ENCODE measurements around the gene FRAS1.

- TF ChIP-seq POLR2A (IDR thresholded peaks at IDR 0.05) (no peak), CTCF (IDR thresholded peaks at IDR 0.05) (no peak)
These were observed 421.4 kb downstream of the FRAS1 start for GRCh38 chr4:78478523-78478922.
